Stomach (tissue), 4 donors: ENCODE results near the gene KRT37.

Experiments
- CTCF ChIP-seq, 7 experiments: fragments of 450-650 bp in 4 of 7; fragments of 200-600 bp in 3 of 7; sonication (generic) in 3 of 7; IDR thresholded peaks; one replicate each; pipeline ENCODE4 v1.5.1; 2016 to 2019; ENCODE audit warnings: antibody characterized with exemption in 7 of 7, control low read depth in 2 of 7, mild to moderate bottlenecking in 1 of 7
- EP300 ChIP-seq: sonication (generic); formaldehyde crosslinking; IDR thresholded peaks from one replicate; pipeline ENCODE4 v1.6.1; 2017; ENCODE audit warnings: antibody characterized with exemption
- POLR2A ChIP-seq, 4 donors: fragments of 450-650 bp; IDR thresholded peaks; one replicate each; pipeline ENCODE4 v1.6.1; 2016; ENCODE audit warnings: antibody characterized with exemption in 4 of 4, control low read depth in 2 of 4, mild to moderate bottlenecking in 1 of 4, moderate library complexity in 1 of 4
- POLR2AphosphoS5 ChIP-seq, 3 donors: sonication (generic); formaldehyde crosslinking; IDR thresholded peaks; one replicate each; pipeline ENCODE4 v1.6.1; 2016; ENCODE audit warnings: antibody characterized with exemption in 3 of 3

DNA sequence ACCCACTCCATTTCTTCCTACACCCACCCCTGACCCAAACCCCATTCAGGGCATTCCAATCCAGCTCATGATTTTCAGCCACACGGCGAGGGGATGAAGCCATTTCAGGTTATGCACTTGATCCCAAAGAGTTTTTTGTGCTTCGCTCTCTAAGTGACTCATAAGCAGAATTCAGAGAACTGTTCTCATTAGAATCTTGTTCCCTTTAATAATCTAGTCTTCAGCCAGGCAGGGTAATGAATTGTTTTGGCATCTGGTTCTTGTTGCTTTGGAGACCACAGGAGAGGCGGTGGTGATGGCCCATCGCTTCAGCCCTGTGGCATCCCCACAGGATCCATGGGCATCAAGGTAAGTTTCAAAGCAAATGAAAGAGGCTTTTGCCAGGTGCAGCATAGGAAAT is 22.2 kb downstream of the KRT37 start:
- no peak for TF ChIP-seq POLR2AphosphoS5 (IDR thresholded peaks at IDR 0.05)
- no peak for TF ChIP-seq CTCF (IDR thresholded peaks at IDR 0.05)
- no peak for TF ChIP-seq POLR2A (IDR thresholded peaks at IDR 0.05)
- no peak for TF ChIP-seq EP300
